ENCODE results near the gene SPATA21.

GRCh38 chr1:16433030-16433429 is 4.2 kb downstream of the SPATA21 start:
- no peak for TF ChIP-seq CTCF (IDR thresholded peaks at IDR 0.05)
- no peak for TF ChIP-seq ZNF232 (CRISPR knock-in tag; IDR thresholded peaks at IDR 0.05)
- TF ChIP-seq ZBTB43 (CRISPR knock-in tag; IDR thresholded peaks at IDR 0.05) = no peak
- no peak for TF ChIP-seq IRF1 (CRISPR knock-in tag; IDR thresholded peaks at IDR 0.05)
- TF ChIP-seq GRHL2 (CRISPR knock-in tag; IDR thresholded peaks at IDR 0.05; ENCODE audit: insufficient replicate concordance, severe bottlenecking) = no peak
- TF ChIP-seq NR3C1 (CRISPR knock-in tag; conservative IDR thresholded peaks at IDR 0.05; ENCODE audit: low read depth) = no peak
- TF ChIP-seq JUN (CRISPR knock-in tag; IDR thresholded peaks at IDR 0.05) = no peak
- no peak for TF ChIP-seq KAT7 (CRISPR knock-in tag; IDR thresholded peaks at IDR 0.05; ENCODE audit: borderline replicate concordance)
- no peak for TF ChIP-seq ZNF416 (CRISPR knock-in tag; IDR thresholded peaks at IDR 0.05)
- TF ChIP-seq NFATC4 (CRISPR knock-in tag; IDR thresholded peaks at IDR 0.05) = no peak
- TF ChIP-seq E2F1 (CRISPR knock-in tag; IDR thresholded peaks at IDR 0.05) = no peak
- no peak for TF ChIP-seq FOXP1 (CRISPR knock-in tag; IDR thresholded peaks at IDR 0.05; ENCODE audit: borderline replicate concordance)
- TF ChIP-seq E2F5 (CRISPR knock-in tag; IDR thresholded peaks at IDR 0.05) = no peak
- TF ChIP-seq TEAD4 (CRISPR knock-in tag; IDR thresholded peaks at IDR 0.05) = no peak

Data from WTC11 (cell line).